ENCODE results near the gene IL25. TPM values are rescaled to one million over a fixed set of nuclear protein-coding genes. Genes with fewer than 3 reads are reported as not detected.

IL25 gene
- total RNA-seq, 1 donor from 2014 or later, result not detected

- H3K27ac Mint-ChIP-seq (ENCODE audit: unreplicated experiment), result no peak overlapping the region
- H3K4me3 Mint-ChIP-seq (ENCODE audit: unreplicated experiment), result no peak overlapping the region
- H3K9me3 Mint-ChIP-seq (ENCODE audit: unreplicated experiment), result no peaks in the 10 kb centered on the region
- peaks cover 32% of the 10 kb centered on the region for H3K27me3 Mint-ChIP-seq (ENCODE audit: unreplicated experiment)
- no peak for DNase-seq (ENCODE audit: low spot score)
- H3K36me3 Mint-ChIP-seq (ENCODE audit: low read depth, unreplicated experiment), result peaks cover 4% of the 10 kb centered on the region
- no peak for TF ChIP-seq CTCF (IDR thresholded peaks at IDR 0.05; ENCODE audit: unreplicated experiment)
- peaks cover 29% of the 10 kb centered on the region for H3K4me1 Mint-ChIP-seq (ENCODE audit: unreplicated experiment)
Observed at GRCh38 chr14:23409475-23409874, 36.9 kb downstream of the IL25 start.

- Mint-ChIP-seq H3K36me3 (ENCODE audit: low read depth, unreplicated experiment) (peaks cover 4% of the 10 kb centered on the region), H3K27me3 (ENCODE audit: unreplicated experiment) (peaks cover 33% of the 10 kb centered on the region), H3K4me3 (ENCODE audit: unreplicated experiment) (peak overlapping the region; percentile 29), H3K9me3 (ENCODE audit: unreplicated experiment) (no peaks in the 10 kb centered on the region), H3K27ac (ENCODE audit: unreplicated experiment) (peak overlapping the region; percentile 20), H3K4me1 (ENCODE audit: unreplicated experiment) (peaks cover 29% of the 10 kb centered on the region)
- no peak for TF ChIP-seq CTCF (IDR thresholded peaks at IDR 0.05; ENCODE audit: unreplicated experiment)
- DNase-seq (ENCODE audit: low spot score), result no peak
Observed at GRCh38 chr14:23409966-23410635, 37.5 kb downstream of the IL25 start.

GRCh38 chr14:23411563-23412525, 39.2 kb downstream of the IL25 start:
- DNase-seq (ENCODE audit: low spot score), result no peak
- no peak overlapping the region for H3K27ac Mint-ChIP-seq (ENCODE audit: unreplicated experiment)
- peaks cover 26% of the 10 kb centered on the region for H3K27me3 Mint-ChIP-seq (ENCODE audit: unreplicated experiment)
- no peaks in the 10 kb centered on the region for H3K9me3 Mint-ChIP-seq (ENCODE audit: unreplicated experiment)
- no peak for TF ChIP-seq CTCF (IDR thresholded peaks at IDR 0.05; ENCODE audit: unreplicated experiment)
- H3K4me1 Mint-ChIP-seq (ENCODE audit: unreplicated experiment), result peaks cover 29% of the 10 kb centered on the region
- H3K4me3 Mint-ChIP-seq (ENCODE audit: unreplicated experiment), result no peak overlapping the region
- H3K36me3 Mint-ChIP-seq (ENCODE audit: low read depth, unreplicated experiment), result peaks cover 4% of the 10 kb centered on the region

GRCh38 chr14:23413681-23414080, 41.1 kb downstream of the IL25 start:
- TF ChIP-seq CTCF (IDR thresholded peaks at IDR 0.05; ENCODE audit: unreplicated experiment), result no peak
- Mint-ChIP-seq H3K27me3 (ENCODE audit: unreplicated experiment) (peaks cover 26% of the 10 kb centered on the region), H3K27ac (ENCODE audit: unreplicated experiment) (no peak overlapping the region), H3K9me3 (ENCODE audit: unreplicated experiment) (no peaks in the 10 kb centered on the region), H3K4me3 (ENCODE audit: unreplicated experiment) (no peak overlapping the region), H3K4me1 (ENCODE audit: unreplicated experiment) (peaks cover 27% of the 10 kb centered on the region), H3K36me3 (ENCODE audit: low read depth, unreplicated experiment) (peaks cover 4% of the 10 kb centered on the region)
- no peak for DNase-seq (ENCODE audit: low spot score)
